Parathyroid adenoma (tissue), 2 donors: ENCODE data around the gene MATR3.

Source experiments
- H2AFZ ChIP-seq: fragments of 300-600 bp; sonication (generic); one replicate; pipeline ENCODE4 v1.7.0; 2017; ENCODE audit warnings: antibody characterized with exemption, mild to moderate bottlenecking
- H3K27ac ChIP-seq: fragments of 300-600 bp; sonication (generic); one replicate; pipeline ENCODE4 v1.7.0; 2017
- H3K27me3 ChIP-seq: fragments of 300-600 bp; sonication (generic); one replicate; pipeline ENCODE4 v1.7.0; 2017; ENCODE audit warnings: low read length; ENCODE audit not compliant: control insufficient read depth, insufficient read depth
- H3K36me3 ChIP-seq: fragments of 300-600 bp; sonication (generic); one replicate; pipeline ENCODE4 v1.7.0; 2017; ENCODE audit warnings: low read length; ENCODE audit not compliant: control insufficient read depth, insufficient read depth
- H3K4me1 ChIP-seq: fragments of 300-600 bp; sonication (generic); one replicate; pipeline ENCODE4 v1.7.0; 2017; ENCODE audit warnings: control low read depth
- H3K4me2 ChIP-seq: fragments of 300-600 bp; sonication (generic); one replicate; pipeline ENCODE4 v1.7.0; 2017; ENCODE audit warnings: low read length
- H3K4me3 ChIP-seq: fragments of 300-600 bp; sonication (generic); one replicate; pipeline ENCODE4 v1.7.0; 2017; ENCODE audit warnings: low read depth, low read length
- H3K79me2 ChIP-seq: fragments of 300-600 bp; sonication (generic); one replicate; pipeline ENCODE4 v1.7.0; 2017; ENCODE audit warnings: control low read depth
- H3K9ac ChIP-seq: fragments of 300-600 bp; sonication (generic); one replicate; pipeline ENCODE4 v1.7.0; 2017; ENCODE audit warnings: mild to moderate bottlenecking
- H3K9me3 ChIP-seq: fragments of 300-600 bp; sonication (generic); one replicate; pipeline ENCODE4 v1.7.0; 2017; ENCODE audit warnings: low read length; ENCODE audit not compliant: control insufficient read depth
- TF ChIP-seq, protein P1 (sequence below): fragments of 300-600 bp; sonication (generic); IDR thresholded peaks from one replicate; pipeline ENCODE4 v1.7.0; 2017; ENCODE audit warnings: antibody characterized with exemption, mild to moderate bottlenecking
- donor health status: primary hyperparathyroidism.

MATR3 gene

DNA sequence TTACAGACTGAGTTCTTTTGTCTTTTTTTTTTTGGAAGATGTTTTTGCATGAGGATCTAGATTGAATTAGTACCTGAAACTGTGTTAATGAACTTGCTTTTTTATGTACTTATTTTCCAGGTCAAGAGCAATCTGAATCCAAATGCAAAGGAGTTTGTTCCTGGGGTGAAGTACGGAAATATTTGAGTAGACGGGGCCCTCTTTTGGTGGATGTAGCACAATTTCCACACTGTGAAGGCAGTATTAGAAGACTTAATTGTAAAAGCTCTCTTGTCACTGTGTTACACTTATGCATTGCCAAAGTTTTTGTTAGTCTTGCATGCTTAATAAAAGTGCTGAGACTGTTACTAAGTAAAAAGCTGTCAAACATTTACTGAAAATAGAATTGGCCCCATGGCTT lies 75.1 kb downstream of the MATR3 start:
- Histone ChIP-seq H2AFZ (no peak overlapping the region), H3K4me2 (no peak overlapping the region), H3K27ac (no peak overlapping the region), H3K4me3 (no peak overlapping the region), H3K27me3 (no peaks in the 10 kb centered on the region), H3K4me1 (peaks cover 3% of the 10 kb centered on the region), H3K9ac (no peak overlapping the region), H3K36me3 (no peaks in the 10 kb centered on the region), H3K79me2 (peaks cover 2% of the 10 kb centered on the region), H3K9me3 (no peaks in the 10 kb centered on the region)
- TF ChIP-seq, protein P1, sequence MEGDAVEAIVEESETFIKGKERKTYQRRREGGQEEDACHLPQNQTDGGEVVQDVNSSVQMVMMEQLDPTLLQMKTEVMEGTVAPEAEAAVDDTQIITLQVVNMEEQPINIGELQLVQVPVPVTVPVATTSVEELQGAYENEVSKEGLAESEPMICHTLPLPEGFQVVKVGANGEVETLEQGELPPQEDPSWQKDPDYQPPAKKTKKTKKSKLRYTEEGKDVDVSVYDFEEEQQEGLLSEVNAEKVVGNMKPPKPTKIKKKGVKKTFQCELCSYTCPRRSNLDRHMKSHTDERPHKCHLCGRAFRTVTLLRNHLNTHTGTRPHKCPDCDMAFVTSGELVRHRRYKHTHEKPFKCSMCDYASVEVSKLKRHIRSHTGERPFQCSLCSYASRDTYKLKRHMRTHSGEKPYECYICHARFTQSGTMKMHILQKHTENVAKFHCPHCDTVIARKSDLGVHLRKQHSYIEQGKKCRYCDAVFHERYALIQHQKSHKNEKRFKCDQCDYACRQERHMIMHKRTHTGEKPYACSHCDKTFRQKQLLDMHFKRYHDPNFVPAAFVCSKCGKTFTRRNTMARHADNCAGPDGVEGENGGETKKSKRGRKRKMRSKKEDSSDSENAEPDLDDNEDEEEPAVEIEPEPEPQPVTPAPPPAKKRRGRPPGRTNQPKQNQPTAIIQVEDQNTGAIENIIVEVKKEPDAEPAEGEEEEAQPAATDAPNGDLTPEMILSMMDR = no peak

DNA sequence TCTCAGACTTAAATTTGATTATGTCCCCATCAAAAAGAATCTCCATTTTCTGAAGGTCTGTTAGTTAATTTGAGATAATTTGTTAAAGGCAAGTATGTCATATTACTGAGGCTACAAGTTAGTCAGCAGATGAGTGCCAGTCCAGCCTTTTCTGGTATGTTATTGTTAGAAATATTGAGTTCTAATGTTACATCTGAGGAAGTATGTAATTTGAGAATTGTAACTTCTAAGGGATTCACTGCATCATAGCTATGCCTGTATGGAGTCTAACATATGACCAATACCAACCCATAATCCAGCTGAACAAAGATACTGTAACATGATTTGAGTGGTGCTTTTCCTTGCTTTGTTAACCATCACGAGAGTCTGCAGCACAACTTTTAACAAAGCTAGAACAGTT lies 75.6 kb downstream of the MATR3 start:
- H2AFZ ChIP-seq = no peak overlapping the region
- H3K9me3 ChIP-seq = no peaks in the 10 kb centered on the region
- TF ChIP-seq, protein P1 = no peak
- H3K79me2 ChIP-seq = peaks cover 2% of the 10 kb centered on the region
- H3K36me3 ChIP-seq = no peaks in the 10 kb centered on the region
- H3K27me3 ChIP-seq = no peaks in the 10 kb centered on the region
- H3K9ac ChIP-seq = no peak overlapping the region
- peaks cover 8% of the 10 kb centered on the region for H3K4me1 ChIP-seq
- no peak overlapping the region for H3K4me2 ChIP-seq
- no peak overlapping the region for H3K4me3 ChIP-seq
- H3K27ac ChIP-seq = no peak overlapping the region

DNA sequence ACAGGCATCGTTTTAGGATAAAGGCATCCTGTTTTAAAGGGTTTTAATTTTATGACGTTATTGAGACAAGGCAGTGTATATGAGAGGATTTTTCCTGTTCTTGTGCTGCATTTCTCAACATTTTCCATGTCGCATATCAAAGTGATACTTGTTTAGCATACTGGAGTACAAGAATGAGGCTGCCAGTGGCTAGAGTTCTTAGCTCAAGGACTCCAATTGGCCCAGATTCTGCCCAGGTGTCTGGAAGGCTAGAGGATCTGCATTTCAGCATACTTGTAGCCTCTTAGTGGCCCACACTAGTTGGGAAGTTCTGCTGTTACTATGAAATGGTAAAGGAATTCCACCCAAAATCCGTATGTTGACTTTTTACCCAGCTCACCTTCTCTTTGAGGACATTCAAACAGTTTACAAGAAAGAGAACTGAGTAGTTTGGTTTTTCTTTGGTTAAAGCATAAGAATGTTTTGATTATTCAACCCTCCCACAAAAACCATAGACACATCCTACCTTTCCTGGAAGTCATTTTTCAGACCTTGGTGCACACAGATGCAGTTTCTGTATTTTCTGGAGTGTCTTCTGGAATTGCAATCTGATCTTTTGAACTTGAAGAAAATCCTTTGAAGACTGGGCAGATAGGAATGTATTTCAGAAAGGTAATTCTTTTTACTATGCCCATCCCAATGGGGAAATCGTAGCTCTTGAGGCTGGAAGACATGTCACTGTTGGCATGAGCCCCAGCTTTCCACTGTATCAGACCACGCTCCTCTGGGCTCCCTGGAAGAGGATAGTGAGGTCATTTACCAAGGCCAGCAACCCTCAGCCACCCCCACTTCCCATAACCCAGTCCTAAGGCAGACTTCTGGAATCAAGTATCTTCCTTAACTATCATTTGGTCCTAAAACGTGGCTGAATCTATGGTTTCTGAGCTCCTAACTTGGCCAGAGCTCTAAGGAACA lies 78.2 kb downstream of the MATR3 start:
- H3K36me3 ChIP-seq = no peaks in the 10 kb centered on the region
- H3K27ac ChIP-seq = no peak overlapping the region
- no peaks in the 10 kb centered on the region for H3K27me3 ChIP-seq
- no peak overlapping the region for H3K9ac ChIP-seq
- no peaks in the 10 kb centered on the region for H3K79me2 ChIP-seq
- TF ChIP-seq, protein P1 = no peak
- H3K4me3 ChIP-seq = no peak overlapping the region
- H2AFZ ChIP-seq = no peak overlapping the region
- no peak overlapping the region for H3K4me2 ChIP-seq
- no peaks in the 10 kb centered on the region for H3K9me3 ChIP-seq
- H3K4me1 ChIP-seq = peaks cover 8% of the 10 kb centered on the region

DNA sequence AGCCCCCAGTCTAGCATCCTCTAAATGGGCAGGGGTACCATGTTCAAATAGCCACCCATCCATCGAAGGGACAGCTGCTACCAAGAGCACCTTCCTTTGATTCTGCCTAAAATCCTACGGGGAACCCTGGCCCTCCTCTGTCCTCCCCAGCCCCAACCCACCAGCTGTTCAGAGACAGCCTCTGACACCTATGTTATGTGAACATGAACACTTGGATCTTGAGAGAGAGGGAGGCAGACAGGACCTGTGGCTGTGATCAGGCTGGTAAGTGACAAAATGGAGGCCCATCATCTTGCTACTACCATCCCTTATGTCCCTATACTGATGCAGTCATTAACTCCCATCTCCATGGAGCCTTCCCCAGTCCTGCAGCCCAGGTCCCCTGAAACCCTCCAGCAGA lies 81.4 kb downstream of the MATR3 start:
- TF ChIP-seq, protein P1 = no peak
- H2AFZ ChIP-seq = no peak overlapping the region
- H3K9me3 ChIP-seq = no peaks in the 10 kb centered on the region
- H3K4me3 ChIP-seq = no peak overlapping the region
- no peak overlapping the region for H3K27ac ChIP-seq
- peaks cover 1% of the 10 kb centered on the region for H3K79me2 ChIP-seq
- H3K4me1 ChIP-seq = peaks cover 8% of the 10 kb centered on the region
- H3K9ac ChIP-seq = no peak overlapping the region
- no peaks in the 10 kb centered on the region for H3K27me3 ChIP-seq
- no peaks in the 10 kb centered on the region for H3K36me3 ChIP-seq
- H3K4me2 ChIP-seq = no peak overlapping the region

DNA sequence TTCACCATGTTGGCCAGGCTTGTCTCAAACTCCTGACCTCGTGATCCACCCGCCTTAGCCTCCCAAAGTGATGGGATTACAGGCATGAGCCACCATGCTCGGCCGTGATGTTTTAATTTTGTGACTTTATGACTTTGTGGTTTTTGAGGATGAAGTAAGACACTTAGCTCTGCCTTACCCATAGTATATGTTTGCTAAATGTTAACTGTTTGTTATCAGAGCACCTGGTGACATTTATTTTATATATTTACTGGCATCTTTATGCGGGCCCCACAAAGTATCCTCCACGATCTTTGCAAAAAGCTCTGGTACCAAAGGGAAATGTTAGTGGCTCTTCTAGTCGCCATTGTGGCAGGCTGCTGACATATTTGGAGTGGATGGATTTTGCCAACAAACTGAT lies 82.8 kb downstream of the MATR3 start:
- no peaks in the 10 kb centered on the region for H3K36me3 ChIP-seq
- H3K9me3 ChIP-seq = no peaks in the 10 kb centered on the region
- H3K79me2 ChIP-seq = peaks cover 4% of the 10 kb centered on the region
- H3K27me3 ChIP-seq = no peaks in the 10 kb centered on the region
- H3K9ac ChIP-seq = no peak overlapping the region
- H3K4me2 ChIP-seq = no peak overlapping the region
- H3K4me3 ChIP-seq = no peak overlapping the region
- TF ChIP-seq, protein P1 = no peak
- H3K4me1 ChIP-seq = peaks cover 8% of the 10 kb centered on the region
- H3K27ac ChIP-seq = no peak overlapping the region
- H2AFZ ChIP-seq = no peak overlapping the region
